HepG2 (cell line): ENCODE data around the gene KCTD6. TPM values are rescaled to one million over a fixed set of nuclear protein-coding genes. Genes with fewer than 3 reads are reported as not detected.

Experiments used
- CREM ChIP-seq, 2 experiments: sonication (generic) in 1 of 2; formaldehyde crosslinking in 1 of 2; IDR thresholded peaks; 2 replicates each; pipeline versions ENCODE4 v1.4.0 to v1.6.1; 2016 to 2020; ENCODE audit warnings: antibody characterized with exemption in 1 of 2, mild to moderate bottlenecking in 1 of 2, missing genetic modification reagents in 1 of 2
- GTF2F1 ChIP-seq: fragments of 150-350 bp; IDR thresholded peaks from 2 replicates; pipeline ENCODE4 v1.6.1; 2014; ENCODE audit warnings: low read length
- HES4 ChIP-seq: sonication (generic); formaldehyde crosslinking; IDR thresholded peaks from 2 replicates; pipeline ENCODE4 v1.9.0; 2021; ENCODE audit warnings: mild to moderate bottlenecking, missing genetic modification reagents, borderline replicate concordance
- HIVEP1 ChIP-seq: sonication (generic); formaldehyde crosslinking; IDR thresholded peaks from 2 replicates; pipeline ENCODE4 v1.4.0; 2020; ENCODE audit warnings: mild to moderate bottlenecking, missing genetic modification reagents
- JUND ChIP-seq: sonication (generic); formaldehyde crosslinking; IDR thresholded peaks from 2 replicates; pipeline ENCODE4 v1.8.0; 2022; ENCODE audit warnings: mild to moderate bottlenecking, missing genetic modification reagents
- KLF13 ChIP-seq: sonication (generic); formaldehyde crosslinking; IDR thresholded peaks from 2 replicates; pipeline ENCODE4 v1.4.0; 2020; ENCODE audit warnings: mild to moderate bottlenecking, missing genetic modification reagents
- MBD4 ChIP-seq: IDR thresholded peaks from 2 replicates; pipeline ENCODE4 v1.6.1; 2012; ENCODE audit warnings: low read length, inconsistent platforms, borderline replicate concordance
- NFYB ChIP-seq: sonication (generic); formaldehyde crosslinking; IDR thresholded peaks from 2 replicates; pipeline ENCODE4 v1.4.0; 2020; ENCODE audit warnings: missing genetic modification reagents
- PCBP1 ChIP-seq: fragments of 200-400 bp; formaldehyde crosslinking; IDR thresholded peaks from 2 replicates; pipeline ENCODE4 v1.6.1; 2017; ENCODE audit warnings: mild to moderate bottlenecking, low read depth, low read length, borderline replicate concordance
- TOE1 ChIP-seq: sonication (generic); formaldehyde crosslinking; IDR thresholded peaks from 2 replicates; pipeline ENCODE4 v1.4.0; 2020; ENCODE audit warnings: mild to moderate bottlenecking, missing genetic modification reagents
- ZBTB42 ChIP-seq: sonication (generic); formaldehyde crosslinking; IDR thresholded peaks from 2 replicates; pipeline ENCODE4 v1.5.0; 2020; ENCODE audit warnings: mild to moderate bottlenecking, missing genetic modification reagents
- ZNF234 ChIP-seq: sonication (generic); formaldehyde crosslinking; conservative IDR thresholded peaks from 2 replicates; pipeline ENCODE4 v1.5.1; 2020; ENCODE audit warnings: mild to moderate bottlenecking, missing genetic modification reagents
- ZNF572 ChIP-seq: sonication (generic); formaldehyde crosslinking; IDR thresholded peaks from 2 replicates; pipeline ENCODE4 v1.5.1; 2020; ENCODE audit warnings: mild to moderate bottlenecking, missing genetic modification reagents
- polyA plus RNA-seq, 8 experiments: library from polyadenylated mRNA; depleted of rRNA in 3 of 8; stranded (reverse) in 7 of 8; unstranded in 1 of 8; fragments of >200 nt; fragmentation: Illumina TruSeq in 4 of 8; extraction: Trizol in 4 of 8; gene quantifications; 2 replicates each; pipeline versions ENCODE4 v1.2.1 to v1.2.3, GENCODE V29; 2011 to 2016; ENCODE audit warnings: low read depth in 4 of 8, missing spikeins in 1 of 8, mixed read lengths in 1 of 8; ENCODE audit not compliant: insufficient read depth in 1 of 8
- total RNA-seq, 5 experiments: library from RNA; depleted of rRNA; stranded (reverse); fragments of >200 nt; fragmentation: Illumina TruSeq; extraction: Trizol; gene quantifications; 2 replicates each; pipeline ENCODE4 v1.2.3, GENCODE V29; 2016; ENCODE audit warnings: low read depth in 1 of 5
- TF ChIP-seq, protein P1 (sequence below): sonication (generic); formaldehyde crosslinking; IDR thresholded peaks from 2 replicates; pipeline ENCODE4 v1.9.0; 2021; ENCODE audit warnings: missing genetic modification reagents, borderline replicate concordance
- TF ChIP-seq, protein P2 (sequence below), 2 experiments: sonication (generic) in 1 of 2; formaldehyde crosslinking in 1 of 2; IDR thresholded peaks; 2 replicates each; pipeline versions ENCODE4 v1.6.1 to v1.9.0; 2014 to 2022; ENCODE audit warnings: antibody characterized with exemption in 1 of 2, borderline replicate concordance in 1 of 2, inconsistent platforms in 1 of 2, low read depth in 1 of 2, missing genetic modification reagents in 1 of 2
- TF ChIP-seq, protein P3 (sequence below): sonication (generic); formaldehyde crosslinking; IDR thresholded peaks from 2 replicates; pipeline ENCODE4 v1.5.1; 2020; ENCODE audit warnings: mild to moderate bottlenecking, missing genetic modification reagents, moderate library complexity
- TF ChIP-seq, protein P4 (sequence below): sonication (generic); formaldehyde crosslinking; IDR thresholded peaks from 2 replicates; pipeline ENCODE4 v1.4.0; 2020; ENCODE audit warnings: missing genetic modification reagents, borderline replicate concordance

The KCTD6 gene
- total and polyA plus RNA-seq, 2 of the 13 experiments (the other 11 are each of a cell fraction or from before 2014, with no cell fraction given), result 13.4 to 14.2 TPM

DNA sequence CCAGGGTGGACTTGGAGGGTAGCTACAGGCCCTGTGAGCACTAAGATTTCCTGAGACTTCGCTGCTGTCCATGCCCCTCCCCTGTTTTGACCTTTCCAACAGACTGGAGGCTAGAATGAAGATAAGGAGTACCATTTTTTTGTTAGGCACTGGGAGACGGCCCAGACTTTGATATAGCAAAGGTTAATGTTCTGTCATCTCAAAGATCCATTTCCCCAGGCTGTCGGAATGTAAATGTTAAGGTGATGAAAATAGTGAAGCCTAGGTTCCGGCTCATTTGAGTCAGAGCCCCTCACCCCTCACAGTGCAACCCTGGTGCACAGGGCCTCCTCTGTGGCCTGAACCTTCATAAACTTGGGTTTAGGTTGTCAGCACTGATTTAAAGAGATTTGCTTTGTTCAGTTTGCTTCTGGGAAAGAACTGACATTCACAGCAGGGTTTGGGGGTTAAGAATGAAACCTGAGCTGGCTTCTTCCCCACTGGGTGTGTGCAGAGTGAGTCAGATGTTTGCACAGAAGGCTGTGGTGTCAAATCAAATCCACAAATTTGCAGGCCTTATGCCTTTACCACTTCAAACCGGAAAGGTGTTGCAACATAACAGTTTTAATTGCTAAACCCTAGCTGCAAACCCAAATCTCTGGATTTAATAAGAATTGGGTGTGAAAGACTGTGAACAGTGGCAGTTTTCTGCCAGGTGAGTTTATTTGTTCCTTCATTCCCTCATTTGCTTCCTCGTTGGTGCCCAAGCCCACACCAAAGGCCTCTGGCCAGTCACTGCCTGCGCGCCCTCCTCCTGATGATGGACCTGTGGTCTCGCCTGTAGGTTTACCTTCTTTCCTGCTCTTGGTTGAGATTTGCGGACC lies 20.6 kb upstream of the KCTD6 start (continued):
- TF ChIP-seq, protein P1, sequence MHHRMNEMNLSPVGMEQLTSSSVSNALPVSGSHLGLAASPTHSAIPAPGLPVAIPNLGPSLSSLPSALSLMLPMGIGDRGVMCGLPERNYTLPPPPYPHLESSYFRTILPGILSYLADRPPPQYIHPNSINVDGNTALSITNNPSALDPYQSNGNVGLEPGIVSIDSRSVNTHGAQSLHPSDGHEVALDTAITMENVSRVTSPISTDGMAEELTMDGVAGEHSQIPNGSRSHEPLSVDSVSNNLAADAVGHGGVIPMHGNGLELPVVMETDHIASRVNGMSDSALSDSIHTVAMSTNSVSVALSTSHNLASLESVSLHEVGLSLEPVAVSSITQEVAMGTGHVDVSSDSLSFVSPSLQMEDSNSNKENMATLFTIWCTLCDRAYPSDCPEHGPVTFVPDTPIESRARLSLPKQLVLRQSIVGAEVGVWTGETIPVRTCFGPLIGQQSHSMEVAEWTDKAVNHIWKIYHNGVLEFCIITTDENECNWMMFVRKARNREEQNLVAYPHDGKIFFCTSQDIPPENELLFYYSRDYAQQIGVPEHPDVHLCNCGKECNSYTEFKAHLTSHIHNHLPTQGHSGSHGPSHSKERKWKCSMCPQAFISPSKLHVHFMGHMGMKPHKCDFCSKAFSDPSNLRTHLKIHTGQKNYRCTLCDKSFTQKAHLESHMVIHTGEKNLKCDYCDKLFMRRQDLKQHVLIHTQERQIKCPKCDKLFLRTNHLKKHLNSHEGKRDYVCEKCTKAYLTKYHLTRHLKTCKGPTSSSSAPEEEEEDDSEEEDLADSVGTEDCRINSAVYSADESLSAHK (CRISPR knock-in tag), result no peak
- TF ChIP-seq ZBTB42 (no peak), JUND (CRISPR knock-in tag) (peak; percentile 99), KLF13 (CRISPR knock-in tag) (no peak), ZNF572 (CRISPR knock-in tag) (no peak), GTF2F1 (no peak), HIVEP1 (CRISPR knock-in tag) (no peak), HES4 (CRISPR knock-in tag) (no peak), CREM (IDR thresholded peaks at IDR 0.05) (peak; percentile 89), CREM (CRISPR knock-in tag; IDR thresholded peaks at IDR 0.05) (no peak), PCBP1 (no peak), TOE1 (CRISPR knock-in tag) (peak; percentile 31; the same call in 1 of the 2 replicates), MBD4 (peak; percentile 88; the same call in 1 of the 2 replicates), ZNF234 (CRISPR knock-in tag) (no peak), NFYB (CRISPR knock-in tag) (peak; percentile 6; the same call in 1 of the 2 replicates)
- TF ChIP-seq, protein P2, sequence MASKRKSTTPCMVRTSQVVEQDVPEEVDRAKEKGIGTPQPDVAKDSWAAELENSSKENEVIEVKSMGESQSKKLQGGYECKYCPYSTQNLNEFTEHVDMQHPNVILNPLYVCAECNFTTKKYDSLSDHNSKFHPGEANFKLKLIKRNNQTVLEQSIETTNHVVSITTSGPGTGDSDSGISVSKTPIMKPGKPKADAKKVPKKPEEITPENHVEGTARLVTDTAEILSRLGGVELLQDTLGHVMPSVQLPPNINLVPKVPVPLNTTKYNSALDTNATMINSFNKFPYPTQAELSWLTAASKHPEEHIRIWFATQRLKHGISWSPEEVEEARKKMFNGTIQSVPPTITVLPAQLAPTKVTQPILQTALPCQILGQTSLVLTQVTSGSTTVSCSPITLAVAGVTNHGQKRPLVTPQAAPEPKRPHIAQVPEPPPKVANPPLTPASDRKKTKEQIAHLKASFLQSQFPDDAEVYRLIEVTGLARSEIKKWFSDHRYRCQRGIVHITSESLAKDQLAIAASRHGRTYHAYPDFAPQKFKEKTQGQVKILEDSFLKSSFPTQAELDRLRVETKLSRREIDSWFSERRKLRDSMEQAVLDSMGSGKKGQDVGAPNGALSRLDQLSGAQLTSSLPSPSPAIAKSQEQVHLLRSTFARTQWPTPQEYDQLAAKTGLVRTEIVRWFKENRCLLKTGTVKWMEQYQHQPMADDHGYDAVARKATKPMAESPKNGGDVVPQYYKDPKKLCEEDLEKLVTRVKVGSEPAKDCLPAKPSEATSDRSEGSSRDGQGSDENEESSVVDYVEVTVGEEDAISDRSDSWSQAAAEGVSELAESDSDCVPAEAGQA (IDR thresholded peaks at IDR 0.05; ENCODE audit: low read depth), result no peak
- TF ChIP-seq, protein P2 (CRISPR knock-in tag; IDR thresholded peaks at IDR 0.05; ENCODE audit: borderline replicate concordance), result peak; percentile 70; the same call in 1 of the 2 replicates
- TF ChIP-seq, protein P3, sequence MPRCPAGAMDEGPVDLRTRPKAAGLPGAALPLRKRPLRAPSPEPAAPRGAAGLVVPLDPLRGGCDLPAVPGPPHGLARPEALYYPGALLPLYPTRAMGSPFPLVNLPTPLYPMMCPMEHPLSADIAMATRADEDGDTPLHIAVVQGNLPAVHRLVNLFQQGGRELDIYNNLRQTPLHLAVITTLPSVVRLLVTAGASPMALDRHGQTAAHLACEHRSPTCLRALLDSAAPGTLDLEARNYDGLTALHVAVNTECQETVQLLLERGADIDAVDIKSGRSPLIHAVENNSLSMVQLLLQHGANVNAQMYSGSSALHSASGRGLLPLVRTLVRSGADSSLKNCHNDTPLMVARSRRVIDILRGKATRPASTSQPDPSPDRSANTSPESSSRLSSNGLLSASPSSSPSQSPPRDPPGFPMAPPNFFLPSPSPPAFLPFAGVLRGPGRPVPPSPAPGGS (CRISPR knock-in tag), result no peak
- TF ChIP-seq, protein P4, sequence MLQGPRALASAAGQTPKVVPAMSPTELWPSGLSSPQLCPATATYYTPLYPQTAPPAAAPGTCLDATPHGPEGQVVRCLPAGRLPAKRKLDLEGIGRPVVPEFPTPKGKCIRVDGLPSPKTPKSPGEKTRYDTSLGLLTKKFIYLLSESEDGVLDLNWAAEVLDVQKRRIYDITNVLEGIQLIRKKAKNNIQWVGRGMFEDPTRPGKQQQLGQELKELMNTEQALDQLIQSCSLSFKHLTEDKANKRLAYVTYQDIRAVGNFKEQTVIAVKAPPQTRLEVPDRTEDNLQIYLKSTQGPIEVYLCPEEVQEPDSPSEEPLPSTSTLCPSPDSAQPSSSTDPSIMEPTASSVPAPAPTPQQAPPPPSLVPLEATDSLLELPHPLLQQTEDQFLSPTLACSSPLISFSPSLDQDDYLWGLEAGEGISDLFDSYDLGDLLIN (CRISPR knock-in tag), result no peak
